Type B pancreatic cell (in vitro differentiated cells): Measurements from ENCODE around the gene SH3GL1. TPM values are rescaled to one million over a fixed set of nuclear protein-coding genes. Genes with fewer than 3 reads are reported as not detected.
A peak's percentile ranks its signal among the peaks of the same experiment; 100 is the strongest.

Source experiments
- DNase-seq: peaks from one replicate; pipeline ENCODE4 v3.0.0; 2021; ENCODE audit warnings: mixed read lengths; ENCODE audit not compliant: unreplicated experiment; ENCODE audit errors: extremely low spot score
- H3K27ac Mint-ChIP-seq: 2 replicates; pipeline ENCODE4 v1.8.0; 2021; ENCODE audit warnings: mild to moderate bottlenecking, mixed read lengths
- H3K27me3 Mint-ChIP-seq: 2 replicates; pipeline ENCODE4 v1.8.0; 2021; ENCODE audit warnings: mixed read lengths
- H3K36me3 Mint-ChIP-seq: 2 replicates; pipeline ENCODE4 v1.8.0; 2021; ENCODE audit warnings: mixed read lengths
- H3K4me1 Mint-ChIP-seq: one replicate; pipeline ENCODE4 v1.8.0; 2021; ENCODE audit warnings: mixed read lengths; ENCODE audit not compliant: unreplicated experiment
- H3K4me3 Mint-ChIP-seq: 2 replicates; pipeline ENCODE4 v1.8.0; 2021; ENCODE audit warnings: mild to moderate bottlenecking, mixed read lengths
- H3K9me3 Mint-ChIP-seq: 2 replicates; pipeline ENCODE4 v1.8.0; 2021; ENCODE audit warnings: mixed read lengths
- total RNA-seq: library from RNA; stranded (reverse); gene quantifications from 2 replicates; pipeline ENCODE4 v1.2.1, GENCODE V29; 2021; ENCODE audit warnings: low replicate concordance
- TF ChIP-seq, protein P1 (sequence below): fragments of 200-600 bp; sonication (generic); conservative IDR thresholded peaks from 2 replicates; pipeline ENCODE4 v1.5.0; 2021; ENCODE audit warnings: antibody characterized with exemption, mild to moderate bottlenecking

SH3GL1 gene
- total RNA-seq, 1 donor from 2014 or later, result 74.4 TPM

DNA sequence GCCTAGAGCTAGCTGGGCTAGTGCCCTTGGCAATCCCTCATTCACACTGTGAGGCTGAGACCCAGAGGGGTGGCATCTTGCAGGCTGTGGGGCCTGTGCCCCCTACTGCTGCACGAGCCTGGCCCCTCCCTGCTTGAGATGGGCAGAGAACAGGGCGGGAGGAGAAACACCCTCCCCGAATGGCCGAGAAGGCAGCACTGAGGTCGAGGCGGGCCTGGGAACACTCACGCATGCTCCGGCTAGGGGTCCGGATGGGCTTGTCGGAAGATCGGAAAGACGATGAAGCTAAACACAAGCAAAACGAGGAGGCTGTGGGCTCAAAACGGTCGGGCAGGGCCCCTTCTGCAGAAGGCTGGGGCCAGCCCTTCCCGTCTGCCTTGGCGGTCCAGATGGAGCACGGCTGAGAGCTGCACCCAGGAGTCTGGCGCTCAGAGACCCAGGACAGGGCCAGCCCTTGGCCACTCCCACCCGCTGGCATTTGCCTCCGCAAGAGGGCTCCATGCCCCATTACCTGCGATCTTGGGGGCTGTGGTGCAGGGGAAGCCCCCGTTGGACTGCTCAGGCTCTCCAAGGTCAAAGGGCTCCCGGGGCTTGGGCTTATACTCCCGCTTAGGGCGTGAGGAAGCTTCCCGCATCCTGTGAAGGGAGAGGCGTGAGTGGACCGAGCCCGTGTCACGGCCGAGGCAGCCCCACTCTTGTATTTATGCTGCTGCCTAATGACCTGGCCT is 38.1 kb downstream of the SH3GL1 start:
- TF ChIP-seq, protein P1, sequence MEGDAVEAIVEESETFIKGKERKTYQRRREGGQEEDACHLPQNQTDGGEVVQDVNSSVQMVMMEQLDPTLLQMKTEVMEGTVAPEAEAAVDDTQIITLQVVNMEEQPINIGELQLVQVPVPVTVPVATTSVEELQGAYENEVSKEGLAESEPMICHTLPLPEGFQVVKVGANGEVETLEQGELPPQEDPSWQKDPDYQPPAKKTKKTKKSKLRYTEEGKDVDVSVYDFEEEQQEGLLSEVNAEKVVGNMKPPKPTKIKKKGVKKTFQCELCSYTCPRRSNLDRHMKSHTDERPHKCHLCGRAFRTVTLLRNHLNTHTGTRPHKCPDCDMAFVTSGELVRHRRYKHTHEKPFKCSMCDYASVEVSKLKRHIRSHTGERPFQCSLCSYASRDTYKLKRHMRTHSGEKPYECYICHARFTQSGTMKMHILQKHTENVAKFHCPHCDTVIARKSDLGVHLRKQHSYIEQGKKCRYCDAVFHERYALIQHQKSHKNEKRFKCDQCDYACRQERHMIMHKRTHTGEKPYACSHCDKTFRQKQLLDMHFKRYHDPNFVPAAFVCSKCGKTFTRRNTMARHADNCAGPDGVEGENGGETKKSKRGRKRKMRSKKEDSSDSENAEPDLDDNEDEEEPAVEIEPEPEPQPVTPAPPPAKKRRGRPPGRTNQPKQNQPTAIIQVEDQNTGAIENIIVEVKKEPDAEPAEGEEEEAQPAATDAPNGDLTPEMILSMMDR, result no peak
- Mint-ChIP-seq H3K4me1 (no peaks in the 10 kb centered on the region), H3K27ac (no peak overlapping the region), H3K27me3 (no peaks in the 10 kb centered on the region), H3K9me3 (no peaks in the 10 kb centered on the region), H3K36me3 (no peaks in the 10 kb centered on the region), H3K4me3 (no peak overlapping the region)
- DNase-seq, result no peak

DNA sequence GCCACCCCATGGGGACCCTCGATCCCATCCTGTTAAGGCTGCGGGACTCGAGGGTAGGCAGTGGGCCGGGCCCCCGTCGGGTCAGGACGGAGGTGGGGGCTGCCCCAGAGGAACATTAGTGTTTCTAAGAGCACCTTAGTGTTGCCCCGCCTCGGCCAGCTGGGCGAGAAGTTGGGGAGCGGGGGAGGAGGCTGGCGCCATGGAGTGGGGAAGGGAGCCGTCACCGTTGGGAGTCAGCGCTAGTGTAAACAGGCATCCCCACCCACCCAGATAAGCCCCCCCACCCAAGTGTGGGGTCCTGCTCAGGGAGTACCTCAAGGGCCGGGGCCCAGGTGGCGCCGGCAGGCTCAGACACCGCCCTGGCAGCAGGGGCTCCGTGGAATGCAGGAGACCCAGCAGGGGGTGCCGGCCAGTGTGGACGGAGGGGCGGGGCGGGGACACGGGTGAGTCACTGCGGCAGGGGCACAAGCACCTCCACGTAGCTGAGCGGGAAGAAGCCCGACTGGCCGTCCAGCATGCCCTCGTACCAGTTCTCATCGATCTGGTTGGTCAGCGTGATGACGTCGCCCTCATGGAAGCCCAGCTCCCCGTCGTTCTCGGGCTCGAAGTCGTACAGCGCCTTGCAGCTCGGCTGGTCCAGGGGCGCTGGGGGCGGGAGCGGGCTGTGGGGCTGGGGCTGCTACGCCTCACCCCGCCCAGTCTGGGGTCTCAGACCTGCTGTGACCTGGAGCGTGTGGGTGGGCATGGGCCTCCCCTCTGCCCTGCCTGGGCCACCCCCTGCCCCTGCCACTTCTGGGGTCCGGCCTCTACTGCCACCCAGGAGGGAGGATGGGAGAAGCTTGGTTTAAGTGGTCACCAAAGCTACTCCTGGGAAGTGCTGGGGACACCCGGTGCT is 38.9 kb downstream of the SH3GL1 start:
- no peaks in the 10 kb centered on the region for H3K9me3 Mint-ChIP-seq

DNA sequence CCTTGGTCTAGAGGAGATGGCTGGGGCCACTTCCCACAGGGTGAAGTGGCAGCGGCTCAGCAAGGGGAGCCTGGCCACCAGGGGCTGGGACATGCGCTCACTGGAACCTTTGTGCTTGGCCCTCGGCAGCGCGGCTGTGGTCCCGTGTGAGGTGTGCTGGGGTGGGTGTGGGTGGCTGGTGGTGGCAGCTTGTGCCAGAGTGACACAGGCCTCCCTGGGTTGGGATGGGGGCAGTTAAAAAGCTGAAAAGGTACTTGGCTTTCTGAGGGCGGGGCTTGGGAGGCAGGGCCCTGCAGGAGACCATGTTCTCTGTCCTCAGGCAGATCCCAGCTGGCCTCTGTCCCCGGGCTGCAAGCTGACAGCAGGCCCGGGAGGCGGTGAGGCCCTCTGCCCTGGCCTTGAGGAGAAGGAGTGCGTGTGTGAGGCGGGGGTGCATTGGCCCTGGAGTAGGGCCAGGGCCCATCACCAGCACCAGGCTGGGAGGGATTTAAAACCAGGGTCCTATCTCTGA is 39.7 kb downstream of the SH3GL1 start:
- Mint-ChIP-seq H3K27me3 (no peaks in the 10 kb centered on the region), H3K36me3 (no peaks in the 10 kb centered on the region), H3K4me1 (no peaks in the 10 kb centered on the region), H3K9me3 (no peaks in the 10 kb centered on the region), H3K4me3 (peak overlapping the region; percentile 44), H3K27ac (peak overlapping the region; percentile 70)
- TF ChIP-seq, protein P1, result no peak
- DNase-seq, result no peak

More for the DNA sequence above, 38.9 kb downstream of the SH3GL1 start:
- Mint-ChIP-seq H3K27ac (no peak overlapping the region), H3K4me3 (no peak overlapping the region), H3K36me3 (no peaks in the 10 kb centered on the region), H3K4me1 (no peaks in the 10 kb centered on the region), H3K27me3 (no peaks in the 10 kb centered on the region)
- no peak for DNase-seq
- TF ChIP-seq, protein P1, result no peak

DNA sequence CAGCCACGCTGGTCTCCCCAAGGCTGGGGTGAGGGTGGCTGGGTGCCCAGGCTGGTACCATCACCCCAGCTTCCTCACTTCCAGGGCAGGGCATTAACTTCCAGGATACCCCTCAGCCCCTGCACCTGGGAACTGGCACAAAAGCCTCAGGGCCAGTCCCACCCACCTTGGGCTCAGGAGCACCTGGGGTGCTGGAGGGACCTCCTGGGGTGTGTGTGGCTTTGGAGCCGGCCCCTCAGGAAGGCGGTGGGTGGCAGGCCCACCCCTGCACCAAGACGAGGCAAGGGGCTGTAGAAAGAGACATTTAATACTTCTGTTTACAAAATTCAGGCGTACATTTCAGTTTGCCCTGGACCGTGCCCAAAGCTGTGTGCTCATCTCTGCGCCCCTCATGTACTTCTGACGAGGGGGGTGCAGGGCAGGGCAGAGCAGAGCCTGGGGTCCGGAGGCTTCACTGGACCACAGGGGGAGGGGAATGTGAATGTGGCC is 40.2 kb downstream of the SH3GL1 start:
- peak overlapping the region; percentile 70 for H3K27ac Mint-ChIP-seq

DNA sequence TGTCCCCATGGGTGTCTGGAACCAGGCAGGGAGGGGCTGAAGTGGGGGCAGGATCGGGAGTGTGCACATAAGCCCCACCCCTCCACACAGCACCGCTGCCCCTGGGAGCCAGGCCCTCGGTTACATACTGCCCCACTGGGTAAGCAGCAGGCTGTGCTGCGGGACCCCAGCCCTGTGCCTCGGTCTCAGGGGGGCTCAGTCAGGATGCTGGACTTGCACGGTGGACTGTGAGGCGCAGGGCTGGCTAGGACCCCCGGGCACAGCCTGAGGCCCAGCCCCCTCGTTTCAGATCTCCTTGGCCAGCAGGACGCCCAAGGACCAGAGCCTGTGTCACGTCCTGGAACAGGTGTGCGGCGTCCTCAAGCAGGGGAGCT is 40.7 kb downstream of the SH3GL1 start:
- Mint-ChIP-seq H3K4me3 (no peak overlapping the region), H3K4me1 (no peaks in the 10 kb centered on the region), H3K36me3 (no peaks in the 10 kb centered on the region), H3K27ac (no peak overlapping the region), H3K27me3 (no peaks in the 10 kb centered on the region), H3K9me3 (no peaks in the 10 kb centered on the region)
- TF ChIP-seq, protein P1, result no peak
- DNase-seq, result no peak

More for the DNA sequence above, 40.2 kb downstream of the SH3GL1 start:
- TF ChIP-seq, protein P1, result no peak
- Mint-ChIP-seq H3K4me3 (peak overlapping the region; percentile 44), H3K36me3 (no peaks in the 10 kb centered on the region), H3K27me3 (no peaks in the 10 kb centered on the region), H3K4me1 (no peaks in the 10 kb centered on the region), H3K9me3 (no peaks in the 10 kb centered on the region)
- DNase-seq, result no peak
